T follicular helper cell (primary cell): Measurements from ENCODE around the gene SNAPC5.
"Not testable (repeated sequence)": the region's sequence is repeated elsewhere in the genome, so short reads cannot be mapped to it uniquely, and the experiment has no call there.

Source experiments
- DNase-seq: peaks from one replicate; pipeline ENCODE4 v3.0.0-alpha.2; 2020; ENCODE audit warnings: low read depth
- total RNA-seq, 2 experiments: gene quantifications; one replicate each; lab custom pipeline; 2026; lab: John Stamatoyannopoulos, UW

The SNAPC5 gene, protein sequence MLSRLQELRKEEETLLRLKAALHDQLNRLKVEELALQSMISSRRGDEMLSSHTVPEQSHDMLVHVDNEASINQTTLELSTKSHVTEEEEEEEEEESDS
- 30.0 to 32.3 reads per million in 2 experiments for total RNA-seq

DNA sequence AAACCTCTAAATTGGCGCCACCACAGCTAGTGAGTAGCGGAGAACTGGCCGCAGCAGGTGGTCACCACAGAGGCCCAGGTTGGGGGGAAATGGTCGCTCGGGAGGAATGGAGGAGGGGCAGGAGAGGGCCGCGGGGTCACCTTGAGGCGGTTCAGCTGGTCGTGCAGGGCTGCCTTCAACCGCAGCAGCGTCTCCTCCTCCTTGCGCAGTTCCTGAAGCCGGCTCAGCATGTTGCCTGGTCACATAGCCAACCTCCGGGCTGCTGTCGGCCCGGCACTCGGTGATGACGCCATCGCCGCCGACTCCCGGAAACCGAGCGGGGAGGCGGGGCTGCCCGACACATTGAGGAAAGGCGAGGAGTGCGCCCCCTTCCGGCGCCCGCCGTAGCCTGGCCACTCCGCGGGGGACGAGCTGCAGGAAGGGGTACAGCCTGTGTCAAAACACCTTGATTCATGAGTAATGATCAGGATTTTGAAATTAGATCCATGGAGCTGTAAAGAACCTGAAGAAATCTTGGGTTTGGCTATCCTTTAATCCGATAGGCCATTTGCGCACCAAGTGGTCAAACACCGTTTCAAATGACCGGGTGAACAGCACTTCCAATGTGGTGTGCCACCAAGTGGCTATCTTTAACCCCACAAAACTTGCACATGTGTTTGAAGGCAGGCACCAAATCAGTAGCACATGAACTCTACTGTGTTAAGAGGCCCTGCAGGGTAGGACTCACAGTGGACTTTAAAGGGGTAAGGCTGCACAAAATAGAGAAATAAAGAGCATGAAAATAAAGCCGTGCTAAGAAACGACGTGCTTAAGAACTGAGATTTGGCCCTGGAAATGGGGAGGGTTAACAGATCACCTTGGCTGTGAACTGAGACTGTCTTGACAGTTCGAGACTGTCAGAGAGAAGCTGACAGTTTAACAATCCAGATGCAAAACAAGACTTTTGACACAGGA, at the start of gene SNAPC5:
TSS of gene SNAPC5 (minus strand) at position 261 of the 954 bp plus-strand sequence. CDS start at position 230, 31 bp downstream.
- DNase-seq, result peak; percentile 98

DNA sequence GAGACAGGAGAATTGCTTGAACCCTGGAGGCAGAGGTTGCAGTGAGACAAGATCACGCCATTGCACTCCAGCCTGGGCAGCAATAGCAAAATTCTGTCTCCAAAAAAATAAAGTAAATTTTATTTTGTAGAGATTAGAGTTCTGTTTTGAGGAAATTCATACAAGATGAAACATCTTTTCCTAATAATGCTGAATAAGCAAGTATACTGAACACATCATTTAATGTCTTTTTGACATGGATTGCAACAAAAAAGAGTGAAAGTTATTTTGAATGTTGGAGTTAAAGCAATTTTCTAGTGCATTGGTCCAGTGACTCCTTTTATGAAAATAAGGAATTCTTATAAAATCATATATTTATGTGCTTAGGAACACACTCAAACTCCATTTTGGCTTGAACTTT, 47.7 kb upstream of the SNAPC5 start:
- no peak for DNase-seq

DNA sequence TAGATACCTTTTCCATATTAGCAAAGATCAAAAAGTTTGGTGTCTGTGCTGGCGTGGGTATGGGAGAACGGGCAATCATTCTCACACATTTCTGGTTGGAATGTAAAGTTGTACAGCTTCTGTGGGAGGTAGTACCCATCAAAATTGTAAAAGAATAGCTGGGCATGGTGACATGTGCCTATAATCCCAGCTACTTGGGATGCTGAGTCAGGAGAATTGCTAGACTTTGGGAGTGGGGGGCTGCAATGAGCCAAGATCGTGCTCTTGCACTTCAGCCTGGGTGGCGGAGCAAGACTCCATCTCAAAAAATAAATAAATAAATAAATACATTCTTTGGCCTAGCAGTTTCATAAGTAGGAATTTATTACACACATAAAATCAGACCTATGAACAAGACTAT, 45.3 kb upstream of the SNAPC5 start:
- no peak for DNase-seq

DNA sequence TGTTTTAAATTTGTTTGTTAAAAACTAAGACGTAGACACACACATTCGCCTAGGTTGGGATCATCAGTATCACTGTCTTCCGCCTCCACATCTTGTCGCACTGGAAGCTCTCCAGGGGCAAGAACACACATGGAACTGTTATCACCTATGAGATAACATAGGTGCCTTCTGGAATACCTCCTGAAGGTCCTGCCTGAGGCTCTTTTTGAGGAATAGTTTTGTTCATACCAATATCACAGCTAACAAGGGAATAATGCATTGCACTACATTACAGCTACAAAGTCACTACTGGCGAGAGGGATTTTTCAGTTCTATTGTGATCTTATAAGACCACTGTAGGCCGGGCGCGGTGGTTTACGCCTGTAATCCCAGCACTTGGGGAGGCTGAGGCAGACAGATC, 37.5 kb upstream of the SNAPC5 start:
- no peak for DNase-seq

DNA sequence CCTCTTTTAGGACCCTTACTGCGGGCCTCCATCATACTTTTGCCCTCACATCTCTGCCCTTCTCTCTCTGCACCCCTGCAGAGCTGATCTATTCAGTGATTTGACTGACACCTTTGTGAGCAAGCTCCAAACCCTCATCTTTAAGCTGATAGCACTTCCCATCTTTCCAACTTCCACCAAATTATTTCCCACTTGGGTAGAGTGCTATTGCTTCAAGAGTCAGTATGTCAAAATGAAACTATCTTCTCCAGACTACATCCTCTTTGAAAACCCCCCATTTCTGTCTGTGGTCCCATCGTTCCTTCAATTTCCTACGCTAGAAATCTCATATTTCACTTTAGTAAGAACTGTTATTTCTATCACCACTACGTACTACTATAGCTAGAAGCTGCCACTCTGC, 27.3 kb upstream of the SNAPC5 start:
- DNase-seq, result no peak

DNA sequence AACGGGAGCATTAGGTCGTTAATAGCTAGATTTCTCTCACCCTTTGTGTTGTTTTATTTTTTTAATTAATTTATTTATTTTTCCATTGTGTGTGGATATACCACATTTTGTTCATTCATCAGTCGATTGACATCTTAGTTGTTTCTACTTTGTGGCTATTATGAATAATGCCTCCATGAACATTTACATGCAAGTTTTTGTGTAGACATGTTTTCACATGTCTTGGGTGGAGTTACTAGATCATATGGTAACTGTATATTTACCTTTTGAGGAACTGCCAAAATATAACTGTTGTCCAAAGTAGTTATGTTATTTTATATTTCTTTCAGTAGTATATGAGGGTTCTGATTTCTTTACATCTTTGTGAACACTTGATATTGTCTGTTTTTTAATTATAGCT, 26.4 kb upstream of the SNAPC5 start:
- no peak for DNase-seq

DNA sequence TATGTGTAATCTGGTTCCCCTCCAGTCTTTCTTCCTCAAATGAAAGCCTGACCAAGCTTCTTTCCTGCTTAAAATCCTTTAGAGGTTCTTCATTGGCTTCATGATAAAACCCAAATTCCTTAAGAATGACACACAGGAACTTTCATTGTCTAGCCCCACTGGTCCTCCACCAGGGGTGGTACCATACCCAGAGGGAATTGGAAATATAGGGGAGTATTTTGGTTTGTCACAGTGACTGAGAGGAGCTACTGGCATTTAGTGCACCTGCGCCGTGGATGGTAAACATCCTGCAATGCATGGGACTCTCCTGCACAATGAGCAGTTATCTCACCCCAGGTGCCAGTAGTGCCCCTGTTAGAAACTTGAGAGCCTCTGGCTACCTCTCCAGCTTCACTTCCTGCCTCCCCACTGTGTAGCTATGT, 18.4 kb upstream of the SNAPC5 start:
- no peak for DNase-seq

DNA sequence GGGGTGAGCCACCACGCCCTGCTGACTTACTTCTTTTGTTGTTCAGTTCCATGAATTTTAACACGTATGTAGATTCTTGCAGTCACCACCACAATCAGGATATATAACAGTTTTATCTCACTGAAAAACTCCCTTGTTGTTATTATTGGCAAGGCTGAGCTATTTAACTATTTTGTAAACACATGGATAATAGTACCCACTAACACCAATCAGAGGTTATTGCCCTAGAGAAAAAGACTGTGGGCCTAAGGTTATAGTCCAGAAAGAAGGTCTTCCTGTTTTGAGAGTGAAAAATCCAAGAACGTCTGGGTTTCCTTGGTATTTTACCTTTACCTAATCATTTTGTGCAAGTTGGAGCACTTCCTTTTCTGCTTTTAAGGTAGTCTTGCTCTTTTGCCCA, 17.0 kb upstream of the SNAPC5 start:
- DNase-seq, result no peak

DNA sequence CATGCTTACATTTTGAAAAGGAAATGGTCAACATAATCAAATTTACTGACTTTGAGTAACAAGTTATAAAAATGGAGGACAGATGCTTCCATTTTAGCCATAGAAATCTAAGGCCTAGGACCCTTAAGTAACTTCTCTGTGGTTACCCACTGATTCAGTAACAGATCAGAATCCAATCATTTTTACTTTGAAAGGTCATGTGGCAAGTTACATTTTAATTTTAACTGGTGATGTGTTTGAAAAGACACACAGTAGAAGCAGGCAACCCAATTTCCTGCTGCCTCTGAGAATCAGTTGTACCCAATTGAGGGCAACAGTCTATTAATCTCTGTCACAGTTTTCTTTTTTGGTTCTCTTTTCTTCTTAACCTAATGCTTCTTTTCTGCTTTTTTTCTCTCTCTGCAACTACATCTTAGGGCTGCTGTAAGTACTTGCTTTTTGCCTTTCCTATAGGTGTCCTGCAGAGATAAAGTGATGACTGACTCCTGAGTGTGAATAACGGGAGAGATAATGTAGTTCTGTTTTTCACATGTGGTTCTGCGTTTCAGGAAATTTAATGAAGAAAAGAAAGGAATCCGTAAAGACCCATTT, 10.8 kb upstream of the SNAPC5 start:
- no peak for DNase-seq

DNA sequence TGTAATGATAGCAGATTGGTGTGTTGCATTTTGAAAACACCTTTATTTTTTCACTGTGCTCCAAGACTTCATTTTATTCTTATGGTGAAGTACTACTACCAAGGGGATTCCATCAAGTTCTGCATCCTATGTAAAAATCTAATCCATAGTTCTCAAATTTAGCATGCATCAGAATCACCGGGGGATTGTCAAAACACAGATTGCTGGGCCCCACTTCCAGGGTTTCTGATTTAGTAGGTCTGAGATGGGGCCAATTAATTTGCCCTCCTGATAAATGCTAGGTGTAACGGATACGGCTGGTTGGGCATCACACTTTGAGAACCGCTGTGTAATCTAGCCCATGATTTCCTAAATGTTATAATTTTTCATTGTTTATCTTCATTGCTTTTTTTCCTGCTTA, 8.3 kb upstream of the SNAPC5 start:
- no peak for DNase-seq

DNA sequence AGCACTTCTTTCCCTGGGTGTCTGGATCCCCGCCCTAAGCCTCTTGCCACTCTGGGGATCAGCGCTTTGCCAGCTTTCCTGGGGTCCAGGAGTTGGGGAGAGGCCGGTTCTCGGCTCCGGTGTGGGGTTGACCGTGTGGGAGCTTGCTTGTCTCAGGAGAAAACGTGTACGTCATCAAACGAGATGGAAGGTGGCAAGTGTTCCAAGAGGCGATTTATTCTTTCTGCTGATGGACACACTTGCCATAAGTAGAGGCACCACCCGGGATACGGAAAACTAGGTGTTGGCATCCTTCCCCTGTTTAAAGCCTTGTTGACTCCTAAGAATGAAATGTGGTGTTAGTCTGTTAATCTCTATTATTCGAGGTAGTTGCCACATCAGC, 7.9 kb upstream of the SNAPC5 start:
- no peak for DNase-seq

DNA sequence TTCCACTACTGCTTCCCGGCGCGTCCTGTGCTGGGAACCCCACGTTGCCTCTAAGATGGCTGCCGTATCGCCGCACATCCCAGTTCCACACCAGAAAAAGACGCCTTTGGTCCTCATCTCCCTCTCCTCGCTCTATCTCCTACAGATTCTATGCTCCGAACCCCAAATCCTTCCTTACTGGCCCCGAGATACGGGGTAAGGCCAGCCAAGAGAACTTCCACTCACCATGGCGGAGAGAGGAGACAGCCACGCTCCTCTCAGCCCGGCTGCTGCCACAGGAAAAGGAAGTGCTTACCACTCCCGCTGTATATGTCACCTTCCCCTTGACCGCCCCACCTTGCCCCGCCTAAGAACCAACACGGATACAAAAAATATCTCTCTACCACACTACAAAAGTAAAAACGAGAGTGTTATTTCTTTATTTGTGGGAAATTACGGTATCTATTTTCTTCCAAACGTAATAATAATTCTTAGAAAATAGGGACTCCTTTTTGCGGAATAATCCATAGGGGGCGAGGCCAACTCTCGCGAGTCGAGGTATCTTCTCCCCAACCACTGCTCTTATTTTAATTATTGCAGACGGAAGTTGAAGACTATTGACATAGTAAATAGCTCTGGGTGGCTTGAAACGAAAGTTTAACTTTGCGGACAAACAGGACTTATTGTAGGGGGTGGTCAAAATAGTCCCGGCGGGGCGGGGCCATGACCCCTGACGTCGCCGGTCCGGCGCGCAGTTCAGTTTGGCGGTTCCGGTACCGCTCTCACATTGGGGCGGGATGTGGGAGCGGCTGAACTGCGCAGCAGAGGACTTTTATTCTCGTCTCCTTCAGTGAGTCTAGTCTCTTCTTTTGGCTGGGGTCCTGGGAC, 7.2 kb upstream of the SNAPC5 start, which contains the start of the genes RPL4 and ZWILCH:
TSS of gene RPL4 (minus strand) at position 293 of the 867 bp plus-strand sequence. CDS start at position 228, 65 bp downstream.
TSS of gene ZWILCH (plus strand) at position 764 of the 867 bp plus-strand sequence. CDS start at position 777, 13 bp downstream.
- DNase-seq, result peak; percentile 75

DNA sequence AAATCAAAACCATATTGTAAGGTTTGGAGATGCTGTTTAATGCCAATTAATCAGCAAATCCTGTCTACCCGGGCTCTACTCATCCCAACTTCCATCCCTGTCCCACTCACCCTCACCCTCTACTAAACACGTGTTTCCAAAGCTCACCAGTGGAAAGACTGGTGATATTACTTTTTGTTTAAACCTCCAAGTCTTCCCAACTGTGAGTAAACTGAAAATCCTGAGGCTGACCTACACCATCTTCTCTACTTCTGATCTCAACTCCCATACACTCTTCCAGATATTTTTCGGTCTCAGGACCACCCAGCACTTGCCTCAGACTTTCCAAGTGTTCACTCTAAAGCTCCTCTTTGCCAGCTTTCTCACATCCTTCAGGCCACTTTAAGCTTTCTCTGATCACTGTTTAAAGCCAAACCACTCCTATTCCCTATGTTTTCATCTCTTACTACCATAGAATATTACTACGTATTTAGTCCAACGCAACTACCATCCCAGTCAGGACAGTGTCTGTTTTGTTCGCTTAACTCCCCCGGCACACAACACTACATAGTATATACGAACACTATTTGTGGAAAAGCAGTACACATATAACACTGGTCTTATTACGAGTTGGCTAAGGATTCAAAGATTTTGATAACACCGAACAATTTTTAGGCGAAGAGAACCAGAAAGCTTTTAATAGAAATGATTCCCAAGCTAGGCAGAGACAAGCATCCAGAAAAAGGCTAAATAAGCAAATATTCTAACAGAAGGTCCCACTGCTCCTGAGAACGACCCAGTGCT, 6.4 kb upstream of the SNAPC5 start:
- no peak for DNase-seq

DNA sequence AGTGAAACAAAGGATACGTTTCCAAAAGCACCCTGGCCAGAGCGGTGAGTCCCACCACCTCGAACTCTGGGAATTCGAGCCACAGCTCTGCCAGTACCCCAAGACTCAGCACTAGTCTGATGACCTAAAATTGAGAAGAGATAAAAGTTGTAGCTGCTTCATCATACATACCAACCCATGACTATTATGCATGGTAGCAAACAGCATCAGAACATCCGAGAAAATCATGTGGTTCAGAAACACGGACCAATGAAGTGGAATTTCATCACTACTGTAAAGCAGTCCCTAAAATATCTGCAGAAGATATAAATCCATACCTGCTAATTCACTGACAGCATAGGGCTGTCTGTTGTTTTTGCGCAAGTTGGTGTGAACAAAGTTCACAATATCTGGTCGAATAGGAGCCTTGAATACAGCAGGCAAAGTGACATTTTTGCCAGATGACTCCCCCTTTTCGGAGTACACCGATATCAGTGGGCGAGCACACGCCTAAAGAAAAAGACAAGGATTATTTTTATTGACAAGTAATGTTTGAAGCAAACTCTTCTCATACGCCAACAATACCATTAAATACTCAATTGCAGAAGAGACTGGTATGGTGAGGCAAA, 5.6 kb upstream of the SNAPC5 start:
- DNase-seq, result not testable (repeated sequence)

DNA sequence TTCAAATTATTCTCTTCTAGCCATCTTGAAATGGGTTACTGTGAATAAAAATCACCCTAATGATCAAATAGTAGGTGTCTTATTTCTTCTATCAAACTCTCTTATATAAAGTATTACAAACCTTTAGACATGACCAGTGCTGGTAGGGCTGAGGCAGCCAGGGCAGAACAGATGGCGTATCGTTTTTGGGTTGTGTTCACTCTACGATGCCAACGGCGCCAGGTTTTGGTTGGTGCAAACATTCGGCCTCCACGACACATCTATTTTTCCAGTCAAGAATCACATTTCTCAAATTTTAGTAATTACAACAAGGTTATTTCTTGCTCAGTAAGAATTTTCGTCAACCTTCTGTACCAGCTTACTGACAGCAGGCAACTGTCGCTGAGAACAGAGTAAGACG, 4.9 kb upstream of the SNAPC5 start:
- DNase-seq, result no peak

DNA sequence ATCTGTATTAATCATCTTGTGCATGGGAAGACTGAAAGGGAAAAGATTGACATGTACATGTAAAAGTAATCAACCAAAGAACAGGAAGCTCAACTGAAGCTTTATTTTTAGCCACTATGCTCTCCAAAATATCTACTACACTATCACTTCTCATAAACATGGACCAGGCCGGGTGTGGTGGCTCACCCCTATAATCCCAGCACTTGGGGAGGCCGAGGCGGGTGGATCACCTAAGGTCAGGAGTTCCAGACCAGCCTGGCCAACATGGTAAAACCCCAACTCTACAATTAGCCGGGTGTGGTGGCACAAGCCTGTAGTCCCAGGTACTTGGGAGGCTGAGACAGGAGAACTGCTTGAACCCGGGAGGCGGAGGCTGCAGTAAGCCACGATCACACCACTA, 2.8 kb upstream of the SNAPC5 start:
- DNase-seq, result not testable (repeated sequence)

DNA sequence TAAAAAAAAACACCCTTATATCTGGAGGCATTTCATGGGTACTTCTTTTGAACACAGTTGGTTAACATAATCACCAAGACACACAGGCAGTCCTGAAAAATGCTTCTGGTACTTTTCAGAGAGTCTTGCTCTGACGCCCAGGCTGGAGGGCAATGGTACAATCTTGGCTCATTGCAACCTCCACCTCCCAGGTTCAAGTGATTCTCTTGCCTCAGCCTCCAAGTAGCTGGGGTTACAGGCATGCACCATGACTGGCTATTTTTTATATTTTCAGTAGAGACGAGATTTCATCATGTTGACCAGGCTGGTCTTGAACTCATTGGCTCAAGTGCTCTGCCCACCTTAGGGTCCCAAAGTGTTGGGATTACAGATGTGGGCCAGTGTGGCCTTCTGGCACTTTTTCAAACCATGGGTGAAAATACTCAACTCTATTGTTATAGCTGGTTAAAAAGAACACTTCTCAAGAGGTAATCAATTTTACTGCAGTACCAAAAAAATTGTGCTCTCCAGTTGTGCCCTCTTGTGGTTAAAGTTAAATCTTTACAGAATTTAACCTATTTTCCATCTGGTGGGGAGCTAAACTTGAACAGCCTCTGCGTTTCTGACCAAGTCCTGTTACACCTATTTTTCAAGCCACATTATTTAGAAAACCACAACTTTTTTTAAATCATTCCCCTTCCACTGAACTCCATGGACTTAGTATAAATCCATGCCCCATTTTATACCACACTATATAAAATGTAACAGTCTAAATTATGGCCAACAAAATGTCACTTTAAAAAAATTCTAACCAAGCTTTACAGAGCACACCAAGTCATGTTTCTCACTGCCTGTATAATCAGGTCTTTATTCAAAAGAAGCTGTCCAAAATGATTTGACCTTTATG, 1.2 kb upstream of the SNAPC5 start:
- DNase-seq, result no peak

DNA sequence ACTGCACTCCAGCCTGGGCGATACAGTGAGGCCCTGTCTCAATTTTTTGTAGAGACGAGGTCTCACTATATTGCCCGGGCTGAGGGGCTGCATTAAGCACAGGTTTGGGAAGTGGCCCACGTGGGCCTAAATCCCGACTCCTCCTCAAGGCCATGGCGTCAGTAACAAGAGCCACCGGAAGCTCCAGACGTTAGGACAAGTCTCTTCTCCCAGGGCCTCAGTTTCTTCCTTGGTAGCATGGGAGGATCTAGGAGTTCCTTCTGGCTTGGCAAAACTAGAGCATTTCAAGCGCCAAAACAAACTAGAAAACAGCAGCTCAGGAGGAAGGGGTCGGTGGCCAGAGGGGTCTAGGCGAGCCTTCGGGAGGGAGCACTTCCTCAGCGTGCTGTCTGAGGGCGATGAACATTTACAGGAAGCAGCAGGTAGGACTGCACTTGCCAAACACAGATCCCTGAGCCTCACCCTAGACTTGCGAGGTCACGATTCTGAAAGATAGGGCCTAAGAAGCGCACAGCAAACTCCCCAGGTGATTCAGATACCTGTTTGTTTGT, 536 bp downstream of the SNAPC5 start:
- DNase-seq, result no peak

DNA sequence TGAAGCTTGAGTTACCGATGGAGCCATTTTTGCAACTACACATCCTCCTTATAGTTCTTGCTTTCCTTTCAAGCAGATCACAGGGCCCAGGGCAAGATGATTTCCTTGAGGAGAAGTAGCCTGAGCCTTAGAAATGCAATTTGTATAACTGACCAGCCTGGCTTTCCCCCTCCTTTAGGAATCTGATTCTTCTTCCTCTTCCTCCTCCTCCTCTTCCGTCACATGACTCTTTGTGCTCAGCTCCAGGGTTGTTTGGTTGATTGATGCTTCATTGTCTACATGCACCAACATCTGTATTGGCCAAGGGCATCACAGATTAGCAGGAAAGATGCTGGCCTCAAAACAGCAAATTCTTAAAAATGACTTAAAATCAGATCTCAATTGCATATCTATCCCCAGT, 3.3 kb downstream of the SNAPC5 start:
- no peak for DNase-seq
